GM19240 (cell line): ENCODE results near the gene AP2A1.
"Not testable (repeated sequence)": the region's sequence is repeated elsewhere in the genome, so short reads cannot be mapped to it uniquely, and the experiment has no call there.

Experiments used
- DNase-seq: peaks from one replicate; pipeline ENCODE4 v3.0.0; 2011; ENCODE audit warnings: low spot score; ENCODE audit not compliant: insufficient read length

Gene AP2A1

GRCh38 chr19:49766930-49767299, at the start of gene AP2A1:
AP2A1 (plus strand) TSS chr19:49767001; CDS start chr19:49767134, 133 bp downstream.
- peak; percentile 33 for DNase-seq

DNA sequence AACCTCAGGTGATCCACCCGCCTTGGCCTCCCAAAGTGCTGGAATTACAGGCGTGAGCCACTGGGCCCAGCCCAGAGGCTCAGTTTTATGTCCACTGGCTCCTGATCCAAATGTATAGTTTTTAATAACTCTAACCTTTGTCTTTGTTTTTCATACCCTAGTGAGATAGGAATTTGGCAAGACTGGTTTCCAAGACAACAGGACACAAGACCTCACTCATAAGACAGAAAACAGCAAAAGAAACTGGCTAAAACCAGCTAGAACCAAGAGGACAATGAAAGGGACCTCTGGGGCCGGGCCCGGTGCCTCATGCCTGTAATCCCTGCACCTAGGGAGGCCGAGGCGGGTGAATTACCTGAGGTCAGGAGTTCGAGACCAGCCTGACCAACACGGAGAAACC, 48.3 kb upstream of the AP2A1 start:
- DNase-seq: no peak

GRCh38 chr19:49718991-49719390, 47.8 kb upstream of the AP2A1 start:
- DNase-seq: no peak

GRCh38 chr19:49719420-49719819, 47.4 kb upstream of the AP2A1 start:
- DNase-seq: not testable (repeated sequence)

DNA sequence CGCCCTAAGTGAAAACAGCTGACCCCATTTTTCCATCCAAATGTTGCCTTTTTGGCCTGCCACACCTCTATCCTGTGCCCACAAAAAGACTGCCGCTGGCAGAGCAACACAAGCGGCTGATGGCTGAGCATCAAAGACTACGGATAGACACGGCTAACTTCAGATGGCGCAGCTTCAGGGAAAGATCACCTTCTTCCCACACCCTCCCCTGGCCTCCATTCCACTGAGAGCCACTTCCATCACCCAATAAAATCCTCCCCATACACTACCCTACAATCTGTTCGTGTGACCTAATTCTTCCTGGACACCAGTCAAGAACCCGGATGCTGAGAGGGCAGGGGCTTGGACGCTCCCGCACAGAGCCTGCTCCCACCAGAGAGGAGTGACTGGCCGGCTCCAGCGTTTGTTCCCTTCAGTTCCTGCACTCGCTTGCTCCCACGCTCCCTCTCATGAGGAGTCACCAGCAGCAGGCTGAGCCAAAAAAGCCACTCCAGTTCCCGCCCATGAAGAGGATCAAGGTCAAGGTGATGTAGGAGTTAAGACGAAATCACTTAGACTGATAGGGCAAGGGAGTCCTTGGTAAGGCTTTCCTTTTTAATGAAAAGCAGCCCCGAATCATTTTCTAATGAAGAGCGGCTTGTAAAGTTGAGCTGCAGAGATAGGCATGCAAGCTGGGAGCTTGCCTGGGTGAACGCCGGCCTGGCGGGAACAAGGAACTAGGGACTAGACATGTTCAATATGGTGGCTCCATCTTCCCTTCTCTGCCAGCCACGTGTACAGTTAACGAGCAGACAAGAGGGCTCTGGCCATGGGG, 39.4 kb upstream of the AP2A1 start:
- DNase-seq: no peak

DNA sequence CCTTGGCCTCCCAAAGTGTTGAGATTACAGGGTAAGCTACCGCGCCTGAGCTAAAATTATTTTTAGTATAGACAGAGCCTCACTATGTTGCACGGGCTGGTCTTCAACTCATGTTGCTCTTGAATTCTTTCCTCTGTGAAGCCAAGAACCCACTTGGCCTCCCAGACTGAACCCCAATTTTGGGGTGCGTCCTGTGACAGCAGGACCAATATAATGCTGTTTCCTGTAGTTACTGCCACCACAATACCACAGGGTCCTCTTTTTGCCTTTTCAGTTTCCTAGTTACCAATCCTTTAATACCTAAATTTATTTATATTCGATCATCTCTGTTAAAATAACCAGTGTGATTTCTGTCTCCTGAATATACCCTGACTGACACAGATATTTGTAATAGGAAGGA, 36.6 kb upstream of the AP2A1 start:
- DNase-seq: no peak

GRCh38 chr19:49738268-49738667, 28.5 kb upstream of the AP2A1 start:
- no peak for DNase-seq

DNA sequence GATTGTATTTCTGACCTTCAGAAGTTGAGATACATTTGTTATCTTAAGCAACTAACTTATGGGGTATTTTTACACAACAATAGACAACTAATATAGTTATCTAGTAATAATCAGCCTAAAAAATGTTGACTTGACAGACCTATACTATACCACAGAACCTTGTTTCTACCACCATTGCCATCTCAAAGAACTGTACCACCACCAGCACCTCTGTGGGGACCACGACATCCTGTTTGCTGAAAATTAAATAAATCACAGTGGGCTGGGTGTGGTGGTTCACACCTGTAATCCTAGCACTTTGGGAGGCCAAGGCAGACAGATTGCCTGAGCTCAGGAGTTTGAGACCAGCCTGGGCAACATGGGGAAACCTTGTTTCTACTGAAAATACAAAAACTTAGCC, 27.7 kb upstream of the AP2A1 start:
- DNase-seq: no peak

DNA sequence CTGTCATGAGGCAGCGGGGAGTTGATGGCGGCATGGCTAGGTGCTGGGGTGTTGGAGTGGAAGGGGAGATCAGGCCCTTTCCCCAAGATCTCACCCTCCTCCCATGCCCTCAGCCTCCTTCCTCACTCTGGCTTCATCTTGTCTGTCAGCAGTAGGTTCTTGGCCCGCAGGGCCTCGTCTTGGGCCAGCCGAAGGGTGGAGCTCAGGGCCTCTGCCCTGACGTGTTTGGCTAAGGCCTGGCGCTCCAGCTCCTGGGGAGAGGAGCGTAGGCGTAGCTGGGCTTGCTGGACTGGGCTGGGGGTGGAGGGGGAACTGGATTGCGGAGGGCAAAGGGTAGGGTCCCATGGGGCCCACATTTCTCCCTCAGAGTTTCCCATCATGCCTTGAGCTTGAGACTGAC, 26.9 kb upstream of the AP2A1 start:
- no peak for DNase-seq

DNA sequence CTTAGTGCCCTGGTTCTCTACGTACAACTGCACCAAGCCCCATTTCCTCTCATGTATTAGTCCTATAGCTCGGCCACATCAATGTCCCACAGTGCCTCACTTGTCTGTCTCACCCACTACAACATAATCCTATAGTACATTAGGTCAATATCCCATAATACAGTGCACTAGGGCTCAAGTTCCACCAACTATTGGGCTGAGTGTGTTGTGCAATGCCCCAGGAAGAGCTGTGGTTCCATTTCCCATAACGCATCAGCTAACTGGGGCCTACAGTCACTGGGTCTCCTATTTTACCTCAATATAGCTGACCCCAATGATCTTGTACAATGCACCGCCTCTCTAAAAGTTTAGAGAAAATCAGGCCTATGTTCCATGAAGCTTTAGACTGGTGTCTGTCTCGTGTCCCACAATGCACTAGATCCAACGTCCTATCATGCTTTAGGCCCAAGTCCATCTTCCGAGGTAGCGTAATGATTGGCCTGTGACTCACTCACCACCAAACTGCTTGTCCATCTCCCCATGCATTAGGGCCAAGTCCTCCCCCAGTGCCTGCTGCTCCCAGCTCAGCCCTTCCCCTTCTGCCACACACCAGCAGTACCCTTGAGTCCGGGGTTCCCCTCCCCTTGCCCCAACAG, 25.5 kb upstream of the AP2A1 start:
- DNase-seq: no peak

DNA sequence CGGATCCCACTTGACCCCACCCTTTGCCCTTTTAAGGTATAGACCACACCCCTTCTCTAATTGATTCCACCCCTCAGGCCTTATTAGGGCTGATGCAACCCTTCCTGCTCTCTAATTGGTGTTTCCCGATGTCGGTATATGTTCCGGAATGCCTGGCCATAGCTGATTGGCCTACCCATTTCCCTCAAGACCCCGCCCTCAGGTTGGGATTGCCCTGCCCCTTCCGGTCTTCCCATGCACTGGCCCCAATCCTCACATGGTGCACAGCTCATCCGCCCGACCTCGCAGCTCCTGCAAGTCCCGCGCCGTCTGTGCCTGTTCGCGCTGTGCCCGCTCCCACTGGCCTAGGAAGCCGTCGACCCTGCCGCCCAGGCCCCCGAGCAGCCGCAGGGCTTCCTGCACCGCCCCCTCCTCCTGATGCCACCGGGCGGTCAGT, 21.8 kb upstream of the AP2A1 start:
- DNase-seq: no peak

DNA sequence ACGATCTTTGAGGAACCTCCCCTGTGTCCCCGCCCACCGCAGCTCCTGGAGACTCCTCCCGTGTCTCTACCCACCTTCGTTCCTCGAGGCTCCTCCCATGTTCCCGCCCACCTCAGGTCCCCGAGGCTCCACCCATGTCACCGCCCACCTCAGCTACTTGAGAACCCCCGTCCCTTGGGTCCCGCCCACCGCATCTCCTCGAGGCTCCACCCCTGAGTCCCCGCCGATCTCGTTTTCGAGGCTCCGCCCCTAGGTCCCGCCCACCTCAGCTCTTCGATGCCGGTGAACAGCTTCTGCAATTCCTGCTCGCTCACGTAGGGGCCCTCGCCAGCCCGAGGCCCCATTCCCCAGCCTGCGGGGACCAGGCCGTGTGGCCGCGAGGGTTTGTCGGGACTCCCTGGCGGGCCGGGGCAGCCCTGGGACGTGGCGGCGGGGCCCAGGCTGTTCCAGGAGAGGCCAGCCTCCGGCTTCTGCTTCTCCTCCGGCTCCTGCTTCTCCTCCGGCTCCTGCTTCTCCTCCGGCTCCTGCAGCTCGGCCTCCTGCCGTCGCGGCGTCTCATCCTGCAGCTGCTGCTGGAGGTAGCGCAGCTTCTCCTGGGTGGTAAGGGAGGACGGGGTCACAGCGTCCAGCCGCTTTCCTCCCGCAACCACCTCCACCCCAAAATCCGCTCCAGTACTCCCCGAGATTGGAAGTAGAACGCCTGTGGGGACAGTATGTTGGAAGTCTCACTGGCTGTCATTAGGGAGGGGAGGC, 20.4 kb upstream of the AP2A1 start:
- DNase-seq: no peak

DNA sequence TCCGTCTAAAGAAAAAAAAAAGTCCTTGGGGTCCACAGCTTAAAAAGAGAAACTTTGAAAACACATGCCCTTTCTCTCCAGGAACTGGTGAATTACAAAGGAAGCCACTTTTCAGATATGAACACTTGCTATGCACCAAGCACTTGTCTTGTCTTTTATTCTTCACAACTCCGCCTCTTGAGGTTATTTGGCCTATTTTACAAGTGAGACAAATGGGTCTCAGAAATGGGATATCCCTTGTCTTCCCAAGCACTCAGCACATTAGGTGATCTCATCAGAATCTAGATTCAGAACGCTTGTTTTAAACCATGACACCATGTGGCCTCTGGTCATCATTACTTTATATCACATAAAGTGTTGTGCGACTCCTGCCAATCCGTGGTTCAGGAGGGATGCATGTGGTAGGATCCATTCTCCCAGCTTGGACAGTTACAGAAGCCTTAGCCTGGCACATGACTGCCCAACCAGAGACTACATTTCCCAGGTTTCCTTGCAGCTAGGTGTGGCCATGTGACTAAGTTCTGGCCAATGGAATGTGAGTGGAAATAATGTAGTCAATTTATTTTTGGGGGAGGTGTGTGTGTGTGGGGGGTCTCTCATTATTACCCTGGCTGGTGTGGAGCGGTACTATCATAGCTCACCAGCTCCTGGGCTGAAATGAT, 17.6 kb upstream of the AP2A1 start:
- no peak for DNase-seq

DNA sequence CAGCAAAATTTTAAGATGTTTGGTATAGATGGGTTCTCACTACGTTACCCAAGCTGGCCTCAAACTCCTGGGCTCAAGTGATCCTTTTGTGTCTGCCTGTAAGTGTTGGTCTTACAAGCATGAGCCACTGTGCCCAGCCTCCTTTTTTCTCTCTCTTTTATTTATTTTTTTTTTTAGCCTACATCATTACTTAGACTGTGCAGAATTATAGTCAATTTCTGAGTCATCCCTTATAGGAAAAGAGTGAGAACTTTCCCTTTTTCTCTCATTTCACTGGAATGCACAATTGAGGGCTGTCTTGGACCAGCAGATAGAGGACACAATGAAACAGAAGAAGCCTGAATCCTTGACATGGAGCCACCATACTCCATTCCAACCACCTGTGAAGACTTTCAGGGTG, 17.0 kb upstream of the AP2A1 start:
- DNase-seq: no peak

DNA sequence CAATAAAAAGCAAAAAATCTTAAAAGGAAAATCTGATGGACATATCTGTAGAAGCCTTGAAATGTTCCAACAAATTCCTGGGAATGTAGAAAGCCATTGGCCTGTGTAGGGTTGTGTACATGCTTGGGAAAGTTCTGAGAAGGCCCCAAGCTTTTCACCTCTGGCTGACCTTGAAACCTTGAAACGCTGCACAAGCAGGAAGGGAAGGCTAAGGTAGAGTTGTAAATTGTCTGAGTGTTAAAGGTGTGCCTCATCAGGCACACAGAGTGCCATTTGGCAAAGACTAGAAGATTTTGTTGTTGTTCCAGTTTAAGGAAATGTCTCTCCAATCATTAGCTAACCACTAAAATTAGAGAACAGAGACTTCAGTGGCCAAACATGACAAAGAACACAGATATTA, 14.1 kb upstream of the AP2A1 start:
- DNase-seq: no peak

GRCh38 chr19:49755956-49756355, 10.8 kb upstream of the AP2A1 start:
- no peak for DNase-seq

DNA sequence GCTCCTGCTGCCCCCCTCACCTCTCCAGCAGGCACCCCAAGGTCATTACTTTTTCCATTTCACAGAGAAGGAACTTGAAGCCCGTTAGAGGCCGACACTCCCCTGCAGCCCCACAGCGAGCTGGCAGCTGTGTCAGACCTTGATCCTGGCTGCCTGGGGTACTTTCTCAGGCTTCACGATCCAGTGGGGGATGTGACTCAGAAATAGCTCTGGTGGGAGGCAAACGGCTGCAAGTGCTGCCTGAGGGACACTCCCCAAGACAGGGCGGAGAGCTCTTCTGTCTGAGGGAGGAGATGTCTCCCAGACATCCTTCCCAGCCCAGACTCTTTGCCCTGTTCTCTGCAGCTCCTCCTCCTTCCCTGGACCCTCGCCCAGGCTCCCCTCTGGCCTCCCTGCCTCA, 8.5 kb upstream of the AP2A1 start:
- no peak for DNase-seq

DNA sequence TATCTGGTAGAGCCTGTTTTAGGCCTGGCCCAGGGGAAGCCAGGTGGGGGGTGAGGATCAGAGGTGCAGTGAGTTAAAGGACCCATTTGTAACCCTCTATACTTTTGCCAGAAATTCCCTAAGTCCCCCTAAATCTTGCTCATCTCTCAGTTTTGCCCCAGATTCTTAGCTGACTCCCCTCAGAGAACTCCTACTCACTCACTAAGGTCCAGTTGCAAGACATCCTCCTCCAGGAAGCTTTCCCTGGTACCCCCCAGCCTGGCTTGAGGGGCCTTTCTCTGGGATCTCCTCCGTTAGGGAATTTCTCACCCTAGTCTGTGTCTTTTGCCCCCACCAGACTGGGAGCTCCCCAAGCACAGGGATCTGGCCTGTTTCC, 5.6 kb upstream of the AP2A1 start:
- DNase-seq: no peak

DNA sequence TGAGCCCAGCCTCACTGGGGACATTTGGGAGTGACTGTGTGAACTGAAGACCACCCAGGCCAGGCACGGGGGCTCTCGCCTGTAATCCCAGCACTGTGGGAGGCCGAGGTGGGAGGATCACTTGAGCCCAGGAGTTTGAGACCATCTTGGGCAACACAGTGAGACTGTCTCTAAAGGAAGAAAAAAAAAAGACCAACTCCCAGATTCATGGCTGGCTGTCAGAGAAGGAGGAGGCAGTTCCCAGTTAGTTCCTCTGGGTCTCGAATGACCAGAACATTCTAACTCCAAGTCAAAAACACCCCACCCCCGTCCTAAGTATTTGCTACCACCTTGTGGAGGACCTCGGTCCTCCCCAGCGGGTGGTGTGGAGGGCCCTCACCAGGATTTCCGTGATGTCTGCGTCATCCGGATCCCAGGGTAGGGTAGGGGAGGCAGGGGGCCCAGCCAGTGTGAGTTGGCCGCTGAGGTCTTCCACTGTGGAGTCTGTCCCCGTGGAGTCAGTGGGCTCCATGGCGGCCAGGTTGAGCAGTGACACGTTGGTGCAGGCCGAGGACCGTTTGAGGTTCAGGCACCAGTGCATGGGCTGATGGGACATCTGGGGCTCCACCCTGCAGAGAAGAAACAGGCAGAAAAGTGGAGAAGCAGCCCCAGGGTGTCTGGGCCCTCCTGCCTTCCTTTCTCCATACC, 5.0 kb upstream of the AP2A1 start:
- DNase-seq: no peak

- no peak for DNase-seq
Measured at GRCh38 chr19:49763230-49763629, 3.6 kb upstream of the AP2A1 start, which contains the start of gene TSKS. TSKS (minus strand) TSS chr19:49763306; CDS start chr19:49763247, 59 bp downstream.

- no peak for DNase-seq
Measured at GRCh38 chr19:49764341-49764740, 2.5 kb upstream of the AP2A1 start.
